Islet precursor cell (in vitro differentiated cells): ENCODE data around the gene BCL6.

ENCODE experiments used
- DNase-seq: peaks from one replicate; pipeline ENCODE4 v3.0.0-alpha.2; 2018

The BCL6 gene

DNA sequence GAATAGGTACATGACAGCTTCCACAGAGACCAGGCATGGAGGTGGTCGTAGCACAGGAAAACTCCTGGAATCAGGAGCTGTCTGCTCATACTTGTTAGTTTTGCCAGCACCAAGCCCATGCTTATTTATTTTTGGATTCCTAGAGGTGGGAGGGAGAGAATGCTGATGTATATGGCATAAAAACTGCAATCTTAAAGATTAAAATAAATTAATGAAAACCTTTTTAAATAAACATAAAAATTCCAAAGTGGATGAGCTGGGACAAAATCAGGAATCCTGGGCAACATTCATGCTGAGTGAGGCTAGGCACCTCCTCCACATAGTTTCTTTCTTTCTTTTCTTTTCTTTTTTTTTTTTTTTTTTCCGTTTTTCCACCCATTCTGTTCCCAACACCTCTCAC lies 14.3 kb upstream of the BCL6 start:
- DNase-seq = no peak

DNA sequence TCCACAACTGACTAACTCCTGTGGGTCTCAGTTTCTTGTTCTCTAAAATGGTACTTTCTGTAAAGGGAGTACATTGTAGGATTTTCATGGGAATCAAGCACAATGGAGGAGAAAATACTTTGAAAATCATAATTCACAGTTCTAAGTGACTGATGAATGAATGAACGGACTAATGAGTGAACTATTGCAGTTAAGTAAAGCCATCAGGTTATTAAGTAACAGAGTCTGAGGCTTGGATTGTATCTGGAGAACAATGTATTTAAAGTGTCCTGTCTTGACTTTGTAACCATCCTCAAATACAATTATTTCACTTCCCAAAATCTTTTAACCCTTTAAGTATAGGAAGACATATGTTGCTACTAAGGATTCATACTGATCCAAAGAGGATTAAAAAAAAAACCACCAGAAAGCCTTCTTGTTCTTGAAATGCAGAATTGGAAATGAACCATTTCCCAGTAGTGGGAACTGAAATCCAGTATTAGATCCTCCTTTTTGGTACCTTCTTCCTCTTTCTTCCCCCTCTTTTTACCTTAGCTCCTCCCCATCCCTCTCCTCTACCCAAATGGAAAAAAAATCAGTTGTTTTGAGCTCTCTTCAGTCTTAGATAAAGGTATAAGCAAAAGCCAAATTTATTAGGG lies 13.2 kb upstream of the BCL6 start:
- no peak for DNase-seq

DNA sequence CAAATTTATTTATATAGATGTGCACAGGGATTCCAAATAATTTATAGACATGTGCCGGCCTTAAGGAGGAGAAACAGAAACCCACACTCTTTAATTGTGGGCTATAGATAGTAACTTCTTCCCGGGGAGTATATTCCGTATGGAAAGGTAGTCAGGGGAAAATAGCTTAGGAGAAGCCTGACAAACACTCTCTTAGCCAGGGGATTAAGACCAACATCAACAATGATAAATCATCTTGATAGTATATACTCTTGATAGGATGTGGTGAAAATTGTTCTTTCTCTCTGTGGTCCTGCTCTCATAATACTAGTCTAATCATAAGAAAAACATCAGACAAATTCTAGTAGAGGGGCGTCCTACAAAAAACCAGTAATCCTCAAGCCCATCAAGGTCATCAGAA lies 8.2 kb upstream of the BCL6 start:
- DNase-seq = no peak

DNA sequence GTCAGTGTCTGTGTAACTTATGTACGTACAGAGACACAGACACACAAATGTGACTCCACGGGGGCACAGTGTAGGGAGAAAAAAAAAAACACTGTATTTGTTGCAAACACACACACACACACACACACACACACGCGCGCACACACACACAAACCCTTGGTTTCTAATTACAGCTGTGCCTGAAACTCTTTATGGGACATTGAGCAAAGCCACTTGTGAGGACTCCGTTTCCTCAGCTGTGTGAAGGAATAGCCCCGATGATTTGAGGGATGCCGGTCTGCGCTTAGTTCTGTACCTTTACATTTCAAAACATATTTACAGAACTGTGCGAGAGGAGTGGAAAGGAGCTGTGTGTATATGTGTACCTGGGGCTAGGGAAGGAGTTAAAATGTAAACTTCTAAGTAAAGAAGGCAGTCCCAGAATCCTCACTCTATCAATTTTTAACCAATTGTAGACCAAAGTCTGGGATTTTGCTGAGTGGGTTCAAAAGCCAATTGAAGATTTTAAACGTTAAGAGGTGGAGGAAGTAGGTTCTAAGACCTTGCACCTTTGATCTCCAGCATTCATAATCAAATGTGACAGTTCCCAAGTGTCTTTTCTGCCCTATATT lies 5.3 kb upstream of the BCL6 start:
- DNase-seq = peak; percentile 88

DNA sequence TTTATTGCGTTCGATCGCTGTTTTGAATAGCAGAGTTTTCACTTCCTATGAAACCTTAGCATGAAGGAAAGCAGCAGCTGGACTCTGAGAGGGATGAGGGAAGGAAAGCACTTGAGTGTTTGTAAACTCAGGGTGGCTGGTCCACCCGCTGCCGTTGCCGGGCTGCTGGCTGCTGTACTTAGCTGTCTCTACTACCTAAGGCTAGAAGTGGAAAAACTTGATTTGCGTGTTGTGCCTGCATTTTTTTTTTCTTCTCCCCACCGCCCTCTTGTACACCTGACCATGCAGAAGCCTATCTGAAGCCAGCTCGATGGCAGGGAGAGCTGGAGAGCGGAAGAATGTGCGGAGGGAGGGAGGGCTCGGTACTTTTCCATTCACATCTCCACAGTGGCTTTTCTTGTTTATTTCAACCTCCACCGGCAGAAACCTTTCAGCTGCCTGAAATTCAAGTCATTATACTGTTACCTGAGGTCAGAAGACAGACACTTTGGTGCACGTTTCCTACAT lies 4.8 kb upstream of the BCL6 start:
- DNase-seq = peak; percentile 97

DNA sequence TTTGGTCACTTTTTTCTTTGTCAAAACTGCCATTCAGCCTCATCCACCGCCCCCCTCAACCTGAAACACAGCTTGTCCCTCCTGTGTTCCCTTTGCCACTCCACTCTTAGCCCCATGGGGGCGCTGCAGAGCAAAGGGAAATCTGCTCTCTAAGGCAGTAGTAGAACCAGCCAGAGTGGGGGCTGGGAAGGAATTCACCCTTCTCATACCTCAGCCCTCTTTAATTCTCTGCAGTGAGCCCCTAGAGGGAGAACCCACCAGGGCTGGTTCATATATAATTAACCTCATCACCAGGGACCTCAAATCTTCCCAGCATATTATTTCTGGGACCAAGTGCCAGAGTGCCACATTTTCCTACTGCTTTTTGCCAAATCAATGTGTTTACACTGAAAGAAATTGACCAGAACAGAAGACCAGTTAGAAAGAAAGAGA lies 2.8 kb upstream of the BCL6 start:
- peak; percentile 95 for DNase-seq

DNA sequence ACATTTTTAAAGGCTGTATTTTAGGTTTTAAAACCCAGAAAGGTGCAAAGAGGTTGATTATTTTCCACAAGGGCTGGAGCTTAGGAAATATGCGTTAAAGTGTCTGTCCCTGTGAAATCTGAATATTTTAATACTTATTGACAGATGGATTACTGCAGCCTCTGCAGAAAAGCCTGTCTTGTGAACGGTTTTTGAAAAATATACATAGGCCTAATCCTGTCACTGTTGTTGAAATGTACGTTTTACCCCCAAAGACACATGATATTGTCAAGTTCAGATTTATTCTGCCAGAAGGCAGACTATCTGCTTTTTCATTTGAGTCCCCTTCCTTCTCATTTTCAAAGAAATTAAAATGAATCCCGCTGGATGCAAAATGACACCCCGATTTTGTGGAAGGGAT lies 2.2 kb upstream of the BCL6 start:
- DNase-seq = no peak

DNA sequence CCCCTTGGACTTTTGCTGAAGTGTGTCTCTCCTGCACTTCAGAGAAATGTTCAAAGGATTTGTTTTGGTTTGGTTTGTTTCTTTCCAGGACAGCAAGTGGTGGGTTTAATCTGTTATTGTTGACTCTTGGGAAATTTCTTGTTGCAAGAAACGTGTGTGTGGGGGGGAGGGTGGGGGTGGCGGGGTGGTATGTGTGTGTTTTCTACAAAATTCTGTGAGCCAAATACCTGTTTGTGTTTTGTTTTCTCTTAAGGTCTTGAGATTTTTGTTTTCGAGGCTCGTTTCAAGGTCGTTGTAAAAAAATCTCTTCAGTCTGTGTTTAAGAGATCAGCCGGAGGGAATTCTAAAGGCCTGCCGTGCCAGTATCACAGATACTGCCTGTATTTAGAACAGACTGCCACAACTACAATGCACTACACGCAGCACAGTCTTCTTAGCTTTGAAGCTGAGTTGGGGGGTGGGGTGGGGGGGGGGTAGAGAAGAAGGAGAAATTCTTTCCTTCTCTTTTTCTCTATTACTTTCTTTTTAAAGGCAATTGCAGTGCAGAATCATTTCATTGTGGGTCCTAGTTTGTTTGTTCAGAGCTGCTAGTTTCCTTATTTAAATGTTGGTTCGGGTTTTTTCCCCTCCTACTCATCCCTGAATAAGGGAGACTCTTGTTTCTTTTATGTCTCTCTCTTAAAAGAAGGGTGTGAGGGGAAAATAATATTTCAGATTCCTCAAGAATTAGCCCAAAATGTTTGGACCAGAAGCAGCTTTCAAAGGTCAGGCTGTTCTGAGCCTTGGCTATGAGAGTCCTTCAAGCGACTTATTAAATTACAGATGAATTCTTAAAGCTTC lies 1.4 kb upstream of the BCL6 start:
- peak; percentile 66 for DNase-seq

DNA sequence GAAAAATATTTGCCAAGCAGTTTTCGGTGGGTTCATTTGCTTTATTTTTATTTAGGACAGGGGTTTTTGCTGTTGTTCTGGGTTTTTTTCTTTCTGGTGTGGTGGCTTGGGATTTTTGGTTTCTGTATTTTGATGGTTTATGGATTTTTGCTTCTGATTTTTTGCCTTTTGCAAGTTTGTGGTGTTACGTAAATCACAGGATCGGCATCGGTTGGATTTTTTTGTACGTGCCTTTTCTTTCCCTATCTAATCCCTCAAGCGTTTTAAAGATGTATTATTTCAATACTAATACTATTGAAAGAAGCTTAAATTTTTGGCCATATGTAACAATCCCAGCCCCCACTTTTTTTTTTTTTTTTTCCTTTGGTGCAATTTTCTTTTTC lies 782 bp upstream of the BCL6 start:
- DNase-seq = no peak

DNA sequence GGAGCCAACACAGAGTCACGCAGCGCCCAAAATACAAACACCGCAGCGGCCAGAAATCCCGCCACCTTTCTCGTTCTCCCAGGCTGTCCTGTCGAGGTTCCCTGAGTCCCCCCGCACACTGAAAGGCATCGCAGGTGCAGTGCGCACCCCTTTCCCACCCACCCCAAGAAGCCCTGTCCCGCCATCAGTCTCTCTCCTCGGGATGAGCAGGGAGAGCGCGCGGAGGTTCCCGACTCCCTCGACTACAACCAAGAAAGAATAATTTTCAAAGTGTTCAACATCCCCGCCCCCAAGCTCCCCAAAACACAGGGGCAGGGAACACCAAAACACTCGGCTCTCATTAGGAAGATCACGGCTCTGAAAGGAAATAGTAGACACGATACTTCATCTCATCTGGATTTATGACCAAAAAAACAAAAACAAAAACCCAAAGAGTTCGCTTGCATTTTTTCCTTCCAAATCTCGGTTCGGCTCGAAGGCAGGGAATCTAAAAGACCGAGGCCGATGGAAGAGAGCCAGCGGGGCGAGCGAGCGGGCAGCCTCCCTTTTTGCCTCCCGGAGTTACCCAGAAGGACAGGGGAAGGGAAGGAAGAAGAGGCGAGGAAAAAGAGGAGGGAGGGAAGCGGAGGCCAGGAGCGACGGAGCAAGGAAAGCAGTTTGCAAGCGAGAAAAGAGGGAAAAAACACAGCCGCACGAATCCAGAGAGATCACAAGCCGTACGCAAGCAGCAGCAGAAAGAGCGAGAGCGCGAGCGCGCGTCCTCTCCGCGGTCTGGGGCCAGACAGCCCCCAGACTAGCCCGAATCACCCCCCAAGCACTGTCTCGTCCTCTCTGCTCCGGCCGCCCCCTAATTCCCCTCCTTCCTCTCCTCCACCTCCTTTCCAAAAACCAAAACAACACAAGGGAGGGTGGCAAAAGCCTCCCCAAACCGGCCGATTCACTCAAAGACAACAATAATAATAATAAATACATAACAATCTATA lies 808 bp downstream of the BCL6 start:
- peak; percentile 65 for DNase-seq

DNA sequence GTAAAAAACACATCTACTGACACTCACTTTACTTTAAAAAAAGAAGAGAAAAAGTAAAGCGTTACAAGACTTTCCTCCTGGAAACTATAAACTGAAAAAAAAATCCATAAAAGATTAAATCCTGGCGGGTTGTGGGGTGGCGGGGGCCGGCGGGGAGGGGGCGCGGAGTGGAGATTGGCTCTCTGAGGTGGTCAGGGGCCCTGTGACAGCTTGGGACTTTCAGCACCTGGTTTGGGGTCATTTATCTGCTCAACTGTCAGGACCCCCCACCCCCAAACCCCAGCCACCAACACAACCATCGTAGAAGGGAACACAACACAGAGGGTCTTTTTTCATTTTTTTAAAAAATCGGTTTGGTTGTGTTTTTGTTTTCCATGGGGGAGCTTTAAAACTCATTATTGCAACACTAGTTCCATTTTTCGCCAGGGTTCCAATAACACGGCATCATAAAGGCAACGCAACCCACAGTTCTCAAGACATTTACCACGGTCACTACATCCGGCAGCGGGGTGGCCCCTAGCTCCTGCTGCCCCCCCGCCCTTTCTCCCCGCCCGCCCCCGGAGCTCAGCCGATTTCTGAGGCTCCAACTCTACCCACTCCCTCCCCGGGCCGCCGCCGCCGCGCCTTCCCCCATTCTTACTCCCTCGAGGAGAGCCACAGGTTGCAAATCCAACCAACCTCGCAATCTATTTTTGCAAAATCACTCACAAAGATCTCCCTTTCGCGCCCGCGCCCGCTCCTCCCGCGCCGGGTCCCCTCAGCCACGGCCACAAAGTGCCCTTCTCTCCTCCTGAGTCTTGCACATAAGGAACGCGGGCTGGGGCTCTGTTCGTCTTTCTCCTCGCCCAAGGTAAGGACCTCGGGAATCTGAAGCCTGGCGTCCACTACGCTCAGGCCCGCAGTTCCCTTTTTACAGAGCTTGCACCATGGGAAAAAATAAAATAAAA lies 1.8 kb downstream of the BCL6 start:
- peak; percentile 68 for DNase-seq

DNA sequence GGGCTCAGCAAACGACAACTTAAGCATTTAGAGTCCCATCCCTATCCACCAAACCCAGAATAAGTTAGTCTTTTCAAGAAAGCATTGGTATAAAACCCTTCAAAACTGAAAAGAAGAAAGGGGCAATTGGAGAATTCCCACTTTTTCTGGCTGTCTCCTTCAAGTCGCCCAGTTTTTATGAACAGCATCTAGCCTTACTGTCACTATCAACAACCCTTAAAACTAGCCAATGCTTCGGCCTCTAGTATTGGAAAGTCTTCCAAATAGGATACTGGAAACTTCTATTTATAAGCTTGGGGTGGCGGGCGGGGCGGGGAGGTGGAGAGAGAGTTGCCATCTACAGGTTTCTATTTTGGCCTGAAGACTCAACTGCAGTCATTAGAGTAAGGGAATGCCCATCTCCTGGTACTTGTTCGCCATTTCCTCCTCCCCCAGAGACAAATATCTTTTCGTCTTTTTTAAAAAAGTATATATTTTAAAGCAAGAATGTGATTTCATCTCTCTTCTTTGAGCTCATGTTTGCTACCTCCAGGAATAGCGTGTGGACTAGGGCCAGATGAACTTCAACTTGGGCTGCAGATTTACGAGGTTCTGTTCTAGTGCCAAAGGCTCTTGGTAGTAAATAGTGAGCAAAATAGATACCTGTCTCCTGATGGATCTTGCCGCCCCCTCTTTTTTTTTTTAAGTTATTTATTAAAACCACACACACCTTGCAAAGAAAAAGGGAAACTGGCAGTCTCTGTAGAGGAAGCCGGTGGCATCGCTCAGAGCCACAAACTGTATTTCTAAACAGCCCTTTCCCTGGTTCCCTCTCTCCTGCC lies 2.7 kb downstream of the BCL6 start:
- DNase-seq = no peak

DNA sequence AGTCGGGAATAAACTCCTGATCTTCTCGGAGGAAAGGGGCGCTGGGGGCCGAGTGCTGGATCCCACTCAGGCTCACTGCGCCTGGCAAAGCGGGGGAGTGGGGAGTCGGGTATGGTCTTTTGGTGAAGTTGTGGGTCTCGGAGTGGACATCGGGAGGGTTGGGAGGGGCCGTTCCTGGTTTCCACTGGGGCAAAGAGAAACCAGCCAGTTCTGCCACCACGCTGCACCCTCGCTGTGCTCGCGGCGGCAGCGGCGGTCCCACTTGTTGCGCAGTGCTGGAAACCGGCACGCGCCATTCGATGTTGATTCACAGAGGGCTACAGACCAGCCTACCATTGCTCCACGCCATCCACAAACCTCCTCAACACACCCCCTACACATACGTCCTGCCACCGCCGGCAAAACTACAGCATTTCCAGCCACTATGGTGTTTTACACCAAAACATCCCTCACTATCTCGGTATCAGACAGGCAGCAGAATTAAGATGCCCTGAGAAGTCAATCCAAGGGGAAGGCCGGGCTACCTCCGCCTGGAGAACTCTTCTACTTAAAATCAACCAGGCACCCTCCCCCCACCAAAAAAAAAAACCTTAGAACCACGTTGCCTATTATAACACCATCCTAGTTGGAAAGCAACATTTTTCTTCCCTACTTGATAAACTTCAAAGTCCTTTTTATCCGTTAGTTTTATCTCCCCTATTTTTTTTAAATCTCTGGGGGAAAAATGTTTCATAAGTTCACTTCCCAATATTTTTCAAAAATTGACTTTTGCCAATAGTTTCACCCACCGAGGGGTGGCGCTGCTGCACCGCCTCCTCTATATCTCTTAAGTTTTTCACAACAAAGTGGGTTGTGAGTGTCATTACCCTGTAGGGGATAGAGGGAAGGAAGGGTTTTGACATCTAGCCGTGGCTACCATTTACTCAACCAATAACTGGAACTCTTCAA lies 3.6 kb downstream of the BCL6 start:
- peak; percentile 82 for DNase-seq

DNA sequence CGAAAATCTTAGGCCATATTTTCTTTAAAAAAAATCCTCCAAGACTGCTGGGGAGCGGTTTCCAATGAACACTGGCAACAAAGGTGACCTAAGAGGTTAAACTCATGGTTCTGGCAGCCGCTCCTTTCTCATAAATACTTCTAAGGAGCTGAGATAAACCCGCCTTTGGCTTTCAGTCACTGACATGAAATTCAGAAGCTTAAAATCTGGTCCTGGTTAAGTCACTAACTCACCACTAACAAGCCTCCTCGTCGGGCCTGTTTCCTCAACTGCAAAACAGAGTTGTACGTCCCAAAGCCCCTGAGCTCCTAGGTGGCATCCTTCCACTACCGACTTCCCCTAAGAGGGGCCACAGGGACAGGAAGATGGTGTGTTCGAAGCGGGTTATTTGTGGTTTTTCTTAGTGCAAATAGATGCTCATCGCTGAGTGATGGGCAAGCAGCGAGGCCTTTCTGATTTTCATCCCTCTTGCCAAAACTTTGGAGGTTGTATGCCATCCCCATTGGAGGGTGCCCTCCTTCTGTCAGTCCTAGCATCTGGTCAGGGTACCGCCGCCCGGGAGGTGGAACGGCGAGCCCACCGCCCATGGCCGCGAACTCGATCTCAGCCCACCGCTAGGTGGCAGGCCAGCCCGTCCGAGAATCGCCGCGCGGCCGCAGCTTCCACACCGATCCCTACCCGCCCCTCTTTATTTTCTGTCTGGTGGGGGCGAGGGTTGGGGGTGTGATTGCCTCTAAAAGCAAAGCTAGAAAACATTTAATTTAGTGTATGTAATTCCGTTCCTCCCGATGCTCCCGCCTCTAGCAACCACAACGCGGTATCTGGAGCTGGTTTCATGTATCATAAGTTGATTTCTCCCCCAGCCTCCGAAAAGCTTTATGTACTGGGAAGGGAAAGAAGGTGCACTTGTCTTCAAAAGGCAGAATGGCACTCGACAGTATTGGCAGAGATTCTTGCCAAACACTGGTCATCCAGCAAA lies 4.6 kb downstream of the BCL6 start:
- peak; percentile 79 for DNase-seq

DNA sequence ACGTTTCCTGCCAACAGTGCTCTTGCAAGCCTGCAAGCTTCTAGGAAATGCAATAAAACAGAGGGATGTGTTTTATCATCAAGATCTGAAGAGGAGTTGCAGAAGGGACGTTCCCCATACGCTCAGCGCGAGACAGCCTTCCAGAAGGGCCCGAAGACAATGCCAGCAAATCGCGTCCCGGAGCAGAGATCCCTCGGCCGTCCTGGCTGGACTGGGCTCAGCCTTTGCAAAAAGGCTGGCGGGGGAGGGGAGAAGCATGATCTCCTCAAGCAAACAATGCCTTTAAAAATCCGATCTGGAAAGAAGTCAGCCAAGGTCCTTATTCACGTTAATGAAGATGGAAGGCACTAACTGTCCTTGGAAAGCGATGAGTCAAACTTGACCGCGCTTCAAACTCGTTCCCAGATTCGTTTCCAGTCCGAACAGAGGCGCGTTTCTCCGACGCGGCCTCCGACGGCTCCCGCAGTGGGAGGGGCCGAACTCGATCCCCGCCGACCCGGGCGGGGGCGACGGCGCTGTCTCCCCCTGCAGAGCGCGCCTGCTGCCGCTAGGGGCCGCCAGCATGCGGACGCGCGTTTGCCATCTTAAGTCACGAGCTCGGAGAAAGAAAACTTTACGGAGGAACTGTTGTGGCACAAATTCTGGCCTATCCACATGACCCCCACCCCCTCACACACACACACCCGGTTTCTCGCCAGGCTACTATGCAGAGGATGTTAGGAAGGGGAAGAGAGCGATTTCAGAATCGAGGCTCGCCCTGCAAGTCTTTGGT lies 5.5 kb downstream of the BCL6 start:
- DNase-seq = peak; percentile 94

DNA sequence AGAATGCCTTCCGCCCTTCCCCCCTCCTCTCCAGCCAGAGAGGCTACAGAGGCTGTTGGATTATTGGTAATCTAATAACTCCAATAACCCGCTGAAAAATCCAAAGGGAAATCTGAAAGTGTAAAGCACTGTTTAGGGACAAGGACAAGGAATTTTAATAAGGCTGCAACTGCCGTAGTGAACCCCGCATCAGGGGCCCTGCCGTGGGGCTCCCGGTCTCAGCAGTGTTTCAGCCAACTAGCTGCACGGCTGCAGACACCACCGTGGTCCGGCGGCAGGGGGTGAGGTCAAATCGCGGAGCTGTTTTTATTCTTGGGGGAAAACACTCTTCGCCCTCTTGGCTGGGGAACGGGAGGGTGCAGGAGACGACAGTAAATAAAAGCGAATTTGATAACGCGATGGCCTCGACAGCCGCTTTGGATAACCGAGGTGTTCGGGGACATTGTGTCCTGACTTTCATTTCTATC lies 6.1 kb downstream of the BCL6 start:
- DNase-seq = no peak
